Epidermal melanocyte (primary cell): Measurements from ENCODE around the gene OR7C1.
"Not testable (repeated sequence)": the region's sequence is repeated elsewhere in the genome, so short reads cannot be mapped to it uniquely, and the experiment has no call there.

Source experiments
- DNase-seq: peaks from one replicate; pipeline ENCODE4 v3.0.0; 2011; ENCODE audit warnings: low spot score; ENCODE audit not compliant: insufficient read length

The OR7C1 gene

DNA sequence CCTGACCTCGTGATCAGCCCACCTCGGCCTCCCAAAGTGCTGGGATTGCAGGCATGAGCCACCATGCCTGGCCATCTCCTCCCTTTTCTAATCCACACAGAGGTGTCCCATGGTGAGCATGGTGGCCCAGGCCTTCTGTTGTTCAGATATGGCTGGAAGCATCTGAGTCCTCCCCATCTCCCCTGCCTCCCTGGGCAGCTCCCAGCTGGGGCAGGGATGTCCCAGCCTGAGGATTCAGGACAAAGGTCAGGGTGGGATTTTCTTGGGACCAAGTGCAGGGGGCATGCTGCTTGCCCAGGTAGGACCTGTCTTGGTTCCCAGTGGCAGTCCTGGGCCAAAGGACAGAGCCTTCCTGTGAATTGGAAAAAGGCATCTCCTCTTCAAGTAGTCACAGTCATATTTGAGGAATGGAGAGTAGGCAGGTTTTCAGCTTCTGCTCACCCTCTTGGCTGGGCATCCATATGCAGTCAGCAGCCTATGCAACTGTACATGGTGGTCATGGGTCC is 67.5 kb downstream of the OR7C1 start:
- DNase-seq, result no peak

DNA sequence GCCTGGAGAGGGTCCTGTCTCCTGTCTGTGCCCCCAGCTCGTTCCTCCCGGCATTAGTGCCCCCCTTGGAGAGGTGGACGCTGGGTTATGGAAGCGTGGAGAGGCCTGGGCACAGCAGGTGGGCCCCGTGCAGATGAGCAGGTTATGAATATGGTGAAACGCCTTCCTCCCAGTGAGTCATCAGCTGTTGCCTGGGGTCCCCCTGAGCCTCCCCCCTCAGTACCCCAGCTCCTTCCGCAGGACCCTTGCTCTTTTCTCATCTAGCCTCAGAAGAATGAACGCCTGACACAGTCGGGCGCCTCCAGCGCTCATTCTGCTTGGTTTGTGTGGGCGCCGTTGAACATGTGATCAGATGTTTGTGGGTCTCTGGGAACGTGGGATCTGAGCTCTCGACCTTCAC is 69.1 kb downstream of the OR7C1 start:
- DNase-seq, result not testable (repeated sequence)

DNA sequence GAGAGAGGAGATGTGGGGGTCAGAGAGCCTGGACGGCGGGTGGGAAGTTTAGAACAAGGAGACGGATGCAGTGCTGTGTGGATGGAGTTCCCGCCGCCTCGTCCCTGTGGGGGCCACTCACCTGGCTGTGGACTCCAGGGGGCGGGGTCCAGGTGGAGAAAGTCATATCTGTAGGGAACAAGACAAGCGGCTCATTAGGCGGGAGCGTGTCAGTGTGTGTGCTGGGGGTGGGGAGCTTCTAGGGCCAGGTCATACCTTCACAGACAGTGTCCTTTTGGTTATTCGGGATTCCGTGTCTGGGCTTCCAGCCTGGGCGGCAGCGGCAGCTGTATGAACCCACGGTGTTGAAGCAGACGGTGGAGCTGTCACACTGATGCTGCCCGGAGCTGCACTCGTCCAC is 69.6 kb downstream of the OR7C1 start:
- DNase-seq, result not testable (repeated sequence)

DNA sequence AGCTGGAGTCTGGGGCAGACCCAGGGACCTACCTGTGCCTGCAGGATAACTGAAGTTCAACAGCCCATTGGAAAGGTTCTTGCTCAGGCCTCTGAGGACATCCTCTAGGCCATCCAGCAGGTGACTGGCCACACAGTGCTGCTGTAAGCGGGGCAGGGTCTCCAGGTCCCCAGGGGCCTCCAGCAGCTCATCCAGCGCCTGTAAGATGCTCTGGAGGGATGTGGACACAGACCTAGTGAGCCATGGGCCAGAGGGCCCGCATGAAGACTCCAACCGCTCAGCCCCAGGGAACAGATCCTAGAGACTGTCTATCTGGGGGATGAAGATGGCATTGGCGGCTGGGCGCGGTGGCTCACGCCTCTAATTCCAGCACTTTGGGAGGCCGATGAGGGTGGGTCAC is 70.6 kb downstream of the OR7C1 start:
- no peak for DNase-seq

DNA sequence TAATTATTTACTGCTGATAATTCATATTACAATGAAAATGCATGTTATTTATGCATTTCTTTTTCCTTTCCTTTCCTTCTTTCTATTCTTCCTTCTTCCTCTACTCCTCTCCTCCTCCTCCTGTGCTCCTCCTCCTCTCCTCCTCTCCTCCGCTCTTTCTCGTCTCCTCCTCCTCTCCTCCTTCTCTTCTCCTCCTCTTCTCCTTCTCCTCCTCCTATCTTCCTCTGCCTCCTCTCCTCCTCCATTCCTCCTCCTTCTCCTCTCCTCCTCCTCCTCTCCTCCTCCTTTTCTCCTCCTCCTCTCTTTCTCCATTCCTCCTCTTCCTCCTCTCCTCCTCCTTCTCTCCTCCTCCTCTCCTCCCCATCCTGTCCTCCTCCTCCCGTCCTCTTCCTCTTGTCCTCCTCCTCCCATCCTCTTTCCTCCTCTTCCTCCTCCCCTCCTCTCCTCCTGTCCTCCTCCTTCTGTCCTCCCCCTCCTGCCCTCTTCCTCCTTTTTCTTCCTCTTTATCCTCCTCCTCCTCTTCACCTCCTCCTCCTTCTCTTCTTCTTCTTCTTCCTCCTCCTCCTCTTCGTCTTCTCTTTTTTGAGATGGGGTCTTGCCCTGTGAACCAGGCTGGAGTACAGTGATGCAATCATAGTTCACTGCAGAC is 71.4 kb downstream of the OR7C1 start:
- no peak for DNase-seq

DNA sequence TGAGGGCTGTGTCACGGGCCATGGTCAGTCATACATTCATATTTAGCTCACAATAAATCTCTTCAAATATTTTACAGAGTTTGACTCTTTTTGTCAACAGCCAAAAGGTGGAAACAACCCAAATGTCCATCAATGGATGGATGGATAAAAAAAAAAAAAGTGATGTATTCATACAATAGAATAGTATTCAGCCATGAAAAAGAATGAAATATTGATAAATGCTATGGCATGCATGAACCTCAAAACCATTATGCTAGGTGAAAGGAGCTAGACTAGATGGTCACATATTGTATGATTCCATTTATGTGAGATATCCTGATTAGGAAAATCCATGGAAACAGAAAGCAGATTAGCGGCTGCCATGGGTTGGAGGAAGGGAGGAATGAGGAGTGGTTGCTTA is 72.9 kb downstream of the OR7C1 start:
- no peak for DNase-seq

DNA sequence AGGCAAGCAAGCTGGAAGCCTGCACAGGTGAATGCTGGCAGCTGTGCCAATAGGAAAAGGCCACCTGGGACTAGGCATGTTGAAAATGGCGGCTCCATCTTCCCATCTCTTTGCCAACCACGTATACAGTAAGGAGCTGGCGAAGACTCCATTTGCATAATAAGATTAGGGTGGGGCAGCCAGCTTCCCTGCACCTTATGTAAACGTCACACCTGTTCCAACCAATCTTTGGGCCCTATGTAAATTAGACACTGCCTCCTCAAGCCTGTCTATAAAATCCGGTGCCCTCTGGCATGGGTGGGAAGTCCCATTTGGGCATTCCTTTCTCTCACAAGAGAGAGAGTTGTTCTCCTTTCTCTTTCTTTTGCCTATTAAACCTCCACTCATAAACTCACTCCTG is 73.4 kb downstream of the OR7C1 start:
- DNase-seq, result no peak

DNA sequence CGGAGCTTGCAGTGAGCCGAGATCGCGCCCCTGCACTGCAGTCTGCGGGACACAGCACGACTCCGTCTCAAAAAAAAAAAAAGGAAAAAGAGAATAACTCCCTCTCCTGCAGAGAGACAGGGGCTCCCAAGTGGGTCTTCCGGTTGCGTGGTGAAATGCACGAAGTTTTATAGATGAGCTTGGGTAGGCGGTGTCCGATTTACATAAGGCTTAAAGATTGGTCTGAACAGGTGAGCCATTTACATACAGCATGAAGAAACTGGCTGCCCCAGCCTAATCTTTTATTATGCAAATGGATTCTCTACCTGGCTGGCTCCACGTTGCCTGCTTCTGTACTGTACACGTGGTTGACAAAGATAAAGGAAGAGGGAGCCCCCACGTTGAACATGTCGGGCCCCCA is 76.2 kb downstream of the OR7C1 start:
- DNase-seq, result no peak

DNA sequence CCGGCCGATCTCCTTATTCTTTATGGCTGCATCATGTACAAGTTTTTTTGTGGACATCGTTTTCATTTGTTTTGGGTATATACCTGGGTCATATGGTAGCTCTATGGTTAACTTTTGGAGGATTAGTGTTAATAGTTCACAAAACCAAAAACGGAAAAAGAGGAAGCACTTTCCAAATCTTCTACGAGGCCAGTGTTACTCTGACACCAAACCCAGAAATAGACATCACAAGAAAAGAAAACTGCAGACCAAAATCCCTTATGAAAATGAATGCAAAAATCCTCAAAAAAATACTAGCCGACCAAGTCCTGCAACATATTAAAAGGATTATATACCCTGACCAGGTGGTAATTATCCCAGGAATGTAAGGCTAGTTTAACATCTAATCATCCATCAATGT is 86.4 kb downstream of the OR7C1 start:
- DNase-seq, result no peak
